ENCODE measurements around the gene FOXP1.

Gene FOXP1

DNA sequence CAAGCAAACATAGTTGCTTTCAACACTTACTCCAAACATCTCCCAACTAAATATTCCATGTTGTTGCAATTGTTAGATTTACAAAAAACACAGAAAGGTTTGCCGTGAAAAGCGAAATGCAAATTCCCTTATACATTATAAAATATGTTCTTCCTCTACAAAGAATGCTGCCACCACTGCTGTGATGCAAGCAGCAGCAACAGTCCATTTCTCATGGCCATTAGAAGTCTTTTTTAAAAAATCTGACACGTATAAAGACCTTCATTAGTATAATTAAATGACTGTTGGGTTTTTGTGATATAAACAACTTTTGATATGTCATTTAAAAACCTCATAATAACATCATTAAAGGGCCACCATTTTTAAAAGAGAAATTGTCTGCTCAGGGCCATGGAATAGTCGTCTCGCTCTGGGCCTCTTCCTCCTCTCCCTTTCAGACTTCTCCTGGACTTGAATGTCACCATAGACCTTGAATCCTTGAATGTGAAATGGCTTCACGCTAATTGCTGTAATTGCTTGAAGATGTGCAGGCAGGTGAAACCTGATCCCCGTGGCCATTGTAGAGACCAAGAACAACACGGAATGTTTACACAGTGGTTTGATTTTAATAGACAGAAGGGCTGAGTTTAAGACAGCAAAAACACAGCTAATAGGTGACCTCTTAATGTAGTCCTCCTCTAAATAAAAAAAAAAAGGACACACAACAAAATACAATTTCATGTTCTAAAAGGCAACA is 450.4 kb downstream of the FOXP1 start:
- peak; percentile 18 for DNase-seq

DNA sequence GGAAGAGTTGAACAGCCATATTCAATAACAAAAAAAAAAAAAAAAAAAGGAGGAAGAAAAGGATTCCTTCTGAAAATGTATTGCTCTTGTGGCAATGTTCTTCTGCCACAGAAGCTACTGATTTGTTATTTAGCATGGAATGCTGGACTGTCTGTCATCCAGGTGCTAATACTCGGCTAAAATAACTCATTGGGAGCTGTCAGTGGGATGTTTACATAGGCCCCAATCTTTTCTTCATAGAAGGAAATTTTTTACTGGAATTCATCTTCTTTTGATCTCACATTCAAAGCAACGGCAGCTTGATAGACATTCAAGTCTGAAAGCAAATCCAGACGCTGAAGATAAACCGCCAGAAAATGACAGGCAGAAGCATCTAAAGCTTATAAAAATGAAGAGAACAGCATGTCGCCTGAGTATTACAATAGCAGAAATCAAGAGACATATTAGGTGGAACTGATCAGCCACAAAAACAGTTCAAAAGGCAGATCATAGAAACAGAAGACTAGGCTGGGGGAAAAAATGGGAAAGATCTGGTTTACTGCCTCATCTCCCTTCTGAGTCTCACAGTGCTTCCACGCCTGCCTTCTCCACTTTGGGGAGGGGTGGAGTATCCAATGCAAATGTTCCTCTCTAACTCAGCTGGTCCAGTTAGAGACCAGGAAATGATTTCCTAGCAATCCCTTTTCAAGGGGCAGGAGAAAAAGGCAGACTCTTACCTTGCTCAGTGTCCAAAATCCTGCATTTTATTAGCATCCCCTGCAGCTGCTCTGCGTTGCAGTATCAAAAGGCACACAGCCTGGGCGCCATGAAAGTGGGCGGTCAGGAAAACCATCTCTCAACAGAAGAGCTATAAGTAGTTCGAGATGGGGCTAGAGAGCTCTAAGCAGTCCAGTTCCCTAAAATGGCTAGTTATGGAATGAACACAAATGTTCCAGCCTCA is 451.9 kb downstream of the FOXP1 start:
- DNase-seq, result no peak

DNA sequence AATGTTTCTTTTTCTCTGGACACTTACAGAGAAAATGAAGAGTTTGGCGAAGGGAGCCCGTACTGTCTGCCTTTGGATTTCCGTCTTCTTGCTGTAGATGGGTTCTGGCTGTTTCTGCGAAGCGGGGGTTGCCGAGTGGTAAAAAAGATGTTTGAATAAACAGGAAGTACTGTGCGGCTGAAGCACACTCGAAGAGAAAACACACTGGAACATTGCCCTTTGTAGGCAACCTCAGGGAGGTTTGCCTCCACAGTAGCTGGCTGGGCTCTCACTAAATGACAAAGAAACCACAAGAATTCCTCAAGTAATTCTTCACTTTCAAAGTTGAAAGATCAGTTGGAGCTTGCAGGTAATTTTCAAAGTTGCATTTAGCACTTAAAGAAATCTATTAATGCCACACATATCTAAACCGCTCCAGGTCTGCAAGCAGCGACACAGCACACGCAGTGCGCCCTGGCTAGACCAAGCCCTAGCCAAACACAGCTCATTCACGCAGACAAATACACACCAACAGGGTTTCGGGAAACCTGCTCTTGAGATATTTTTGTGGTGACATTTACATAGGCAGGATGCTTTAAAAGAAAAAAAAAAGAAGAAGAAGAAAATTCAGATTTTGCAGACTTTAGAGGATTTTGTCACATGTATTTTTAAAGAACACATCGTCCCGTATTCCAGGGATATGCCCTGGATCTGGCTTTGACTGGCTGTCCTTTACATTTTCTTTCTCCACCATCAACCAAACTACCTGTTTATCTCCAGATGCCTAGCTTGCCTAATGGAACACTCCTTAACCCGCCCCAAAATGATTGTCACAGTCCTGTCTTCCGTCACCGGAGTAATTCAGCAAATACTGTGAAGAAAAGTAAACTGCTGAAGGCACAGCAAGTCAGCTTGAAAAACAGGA is 452.8 kb downstream of the FOXP1 start:
- peak; percentile 32 for DNase-seq

DNA sequence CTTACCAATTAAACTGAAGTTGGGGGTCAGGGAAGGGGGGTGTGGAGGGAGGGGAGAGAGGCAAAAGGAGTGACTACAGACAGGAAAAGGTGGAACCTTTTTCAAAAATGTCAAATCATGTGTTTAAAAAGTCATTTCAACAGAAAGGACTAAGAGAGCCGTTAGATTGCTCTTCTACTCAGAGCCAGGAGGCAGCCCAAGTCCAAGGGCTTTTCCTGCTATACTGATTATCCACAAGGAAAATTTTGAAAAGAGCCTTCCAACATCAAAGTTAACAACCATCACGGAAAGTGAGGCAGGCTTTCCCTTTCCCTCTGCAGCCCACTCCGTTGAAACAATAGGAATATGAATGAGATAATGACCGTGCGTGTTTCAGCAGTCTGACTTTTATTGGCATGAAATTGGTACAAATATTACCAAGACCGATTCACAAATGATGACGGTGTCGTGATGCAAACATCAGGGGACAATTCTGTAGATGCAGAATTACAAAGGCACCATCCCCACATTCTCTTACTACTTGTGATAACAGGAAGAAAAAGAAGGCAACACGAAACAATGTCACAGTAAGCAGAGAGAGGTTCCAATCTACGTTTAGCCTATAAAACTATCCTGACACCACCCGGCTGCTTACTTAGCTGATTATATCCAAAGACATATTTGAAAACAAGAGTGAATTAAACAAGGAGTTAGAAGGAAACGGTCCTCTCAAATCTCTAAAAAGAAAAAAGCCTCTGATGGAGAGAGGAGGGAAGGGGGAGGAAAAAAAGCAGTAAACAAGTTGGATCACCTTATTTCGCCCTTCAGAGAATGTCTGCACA is 453.7 kb downstream of the FOXP1 start:
- DNase-seq, result no peak

DNA sequence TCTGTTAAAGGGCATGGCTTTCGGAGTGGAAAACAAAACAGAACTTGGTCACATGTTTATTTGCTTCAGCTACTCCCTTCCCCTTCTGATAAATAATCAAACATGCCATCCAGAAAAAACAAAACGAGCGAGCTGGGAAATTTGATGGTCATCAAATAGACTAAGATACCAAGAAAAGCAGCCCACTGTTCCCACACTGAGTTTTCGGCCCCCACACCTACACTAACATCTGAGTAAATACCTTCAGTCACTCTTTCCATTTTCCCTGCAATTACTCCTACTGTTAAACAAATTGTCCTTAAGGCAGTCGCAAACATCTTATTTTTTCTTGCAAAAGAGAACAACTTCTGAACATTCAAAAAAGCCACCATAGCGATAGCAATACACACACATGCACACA is 454.6 kb downstream of the FOXP1 start:
- no peak for DNase-seq

DNA sequence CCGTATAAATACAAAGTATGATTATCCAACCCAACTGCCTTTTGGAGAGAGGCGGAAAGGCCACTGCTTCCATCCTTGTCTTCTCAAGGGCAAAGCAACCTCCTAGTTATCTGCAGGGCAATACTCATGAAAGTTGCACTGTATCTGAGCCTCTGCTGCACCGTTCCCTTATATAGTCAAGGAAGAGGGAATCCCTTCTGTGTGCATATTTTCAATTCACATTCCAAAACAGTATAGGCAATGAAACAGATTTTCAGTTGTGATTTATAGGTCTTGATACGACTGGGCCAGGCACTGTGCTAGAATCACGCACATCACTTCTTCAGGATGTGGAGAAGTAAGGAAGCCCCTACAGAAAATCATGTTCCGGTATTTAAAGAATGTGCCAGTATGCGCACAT is 455.7 kb downstream of the FOXP1 start:
- DNase-seq, result no peak

DNA sequence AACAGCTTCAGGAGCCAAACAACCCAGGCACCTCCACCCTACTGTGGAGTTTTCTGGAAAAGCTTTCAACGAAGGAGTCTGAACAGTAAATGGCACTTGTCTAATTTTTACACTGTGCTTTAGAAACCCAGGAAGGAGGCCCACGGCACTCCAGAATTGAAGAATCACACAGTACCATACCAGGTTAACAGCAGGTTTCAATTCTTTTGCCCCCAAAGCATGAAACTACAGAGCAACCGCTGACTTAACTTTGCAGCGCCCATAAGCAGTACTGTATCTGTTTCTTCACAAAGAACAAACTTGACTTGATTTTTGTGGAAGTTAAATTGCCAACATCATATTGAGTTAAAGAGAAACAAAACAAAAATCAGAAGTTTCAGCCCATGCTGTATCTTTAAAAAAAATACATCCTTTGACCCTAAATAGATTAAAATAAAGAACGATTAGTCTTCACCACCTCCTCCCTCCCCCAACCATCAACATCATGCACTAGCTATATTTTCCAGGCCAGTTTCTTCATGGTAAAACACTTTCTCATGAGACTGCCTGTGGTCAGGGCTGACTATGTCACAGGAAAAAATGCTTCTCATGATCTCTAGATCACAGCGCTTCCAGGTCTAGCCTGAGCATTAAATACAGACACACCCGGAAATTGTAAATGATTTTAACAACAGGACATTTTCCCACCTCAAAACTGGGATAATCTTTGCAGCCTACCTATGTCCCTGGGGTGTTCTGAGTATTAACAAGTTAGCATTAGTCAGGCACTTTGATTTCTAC is 456.3 kb downstream of the FOXP1 start:
- no peak for DNase-seq

DNA sequence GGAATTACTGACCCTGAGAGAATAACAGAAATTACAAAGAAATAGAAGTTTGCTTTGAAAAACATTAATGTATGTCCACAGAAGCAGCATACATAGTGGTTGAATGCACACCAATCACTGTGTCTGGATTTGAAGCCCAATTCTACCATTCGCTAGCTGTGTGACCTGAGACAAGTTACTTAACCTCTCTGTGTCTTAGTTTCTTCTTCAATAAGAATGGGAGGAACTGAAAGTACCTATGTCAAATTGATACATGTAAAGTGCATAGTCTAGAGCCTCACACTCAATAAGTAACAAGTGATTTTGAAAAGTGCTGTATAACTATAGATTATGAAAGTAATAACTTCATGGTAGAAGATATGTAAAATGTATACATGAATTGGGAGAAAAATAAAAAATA is 457.8 kb downstream of the FOXP1 start:
- no peak for DNase-seq

DNA sequence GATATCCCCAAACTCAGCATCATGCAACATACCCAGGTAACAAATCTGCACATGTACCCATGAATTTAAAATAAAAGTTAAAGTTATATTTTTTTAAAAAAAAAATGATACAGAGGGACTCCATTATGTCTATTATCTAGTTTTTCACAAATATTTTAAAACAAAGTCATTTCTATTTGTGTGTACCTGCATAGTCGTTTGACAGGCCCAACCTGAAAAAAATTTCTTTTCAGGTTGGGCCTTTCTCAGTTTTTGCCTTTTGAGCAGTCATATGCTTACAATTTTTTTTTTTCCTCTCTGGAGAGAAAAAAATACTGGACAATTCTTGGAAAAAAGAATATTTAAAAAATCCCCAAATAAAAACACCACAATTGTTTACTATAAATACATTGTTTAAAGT is 459.5 kb downstream of the FOXP1 start:
- no peak for DNase-seq

DNA sequence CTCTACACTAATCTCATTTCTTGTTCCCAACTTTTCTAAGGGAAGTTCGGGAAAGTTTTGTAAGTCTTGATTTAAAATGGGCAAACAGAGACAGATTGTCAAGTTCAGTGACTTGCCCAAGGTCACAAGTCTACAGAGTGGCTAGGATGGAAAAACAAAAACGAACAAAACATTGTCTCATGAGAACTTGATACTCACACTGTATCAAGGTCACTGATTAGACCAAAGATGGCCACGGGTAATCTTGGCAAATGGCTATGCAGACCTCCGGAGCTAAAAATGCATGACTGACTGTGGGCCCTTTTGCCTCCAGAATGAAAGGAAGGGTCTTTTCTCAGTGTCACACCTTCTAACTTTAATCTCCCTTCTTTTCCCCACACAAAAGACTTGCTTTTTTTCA is 460.9 kb downstream of the FOXP1 start:
- no peak for DNase-seq

DNA sequence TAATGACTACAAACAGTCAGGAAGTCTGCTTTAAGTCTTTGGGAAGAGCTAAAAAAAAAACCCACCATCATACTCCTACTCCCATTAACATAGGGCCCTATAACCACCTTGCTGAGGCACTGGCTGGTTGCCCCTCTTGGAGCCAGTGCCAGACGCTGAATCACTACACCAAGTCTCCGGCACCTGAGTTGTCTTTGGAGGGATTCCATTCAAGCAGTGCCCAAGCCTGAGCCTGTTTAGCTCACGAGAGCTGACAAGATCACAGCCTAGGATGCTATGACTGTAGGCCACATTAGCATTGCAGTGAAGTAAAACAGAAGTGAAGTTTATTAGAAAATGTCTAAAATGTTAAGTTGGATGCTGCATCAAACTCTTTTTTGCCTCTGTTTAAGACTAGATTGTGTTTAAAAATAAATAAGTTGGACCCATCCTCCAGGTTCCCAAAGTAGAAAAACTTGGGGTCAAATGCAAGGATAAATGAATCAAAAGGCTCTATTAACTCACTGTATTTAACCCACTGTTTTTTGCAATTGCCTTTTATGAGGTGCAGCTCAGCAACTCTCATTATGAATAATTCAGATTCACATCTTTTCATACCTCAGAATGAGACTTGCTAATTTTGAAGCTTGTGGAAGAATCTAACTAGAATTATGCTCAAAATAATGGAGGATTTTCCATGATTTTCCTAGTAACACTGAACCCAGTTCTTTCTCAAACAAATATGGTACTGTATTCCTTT is 461.9 kb downstream of the FOXP1 start:
- DNase-seq, result no peak

DNA sequence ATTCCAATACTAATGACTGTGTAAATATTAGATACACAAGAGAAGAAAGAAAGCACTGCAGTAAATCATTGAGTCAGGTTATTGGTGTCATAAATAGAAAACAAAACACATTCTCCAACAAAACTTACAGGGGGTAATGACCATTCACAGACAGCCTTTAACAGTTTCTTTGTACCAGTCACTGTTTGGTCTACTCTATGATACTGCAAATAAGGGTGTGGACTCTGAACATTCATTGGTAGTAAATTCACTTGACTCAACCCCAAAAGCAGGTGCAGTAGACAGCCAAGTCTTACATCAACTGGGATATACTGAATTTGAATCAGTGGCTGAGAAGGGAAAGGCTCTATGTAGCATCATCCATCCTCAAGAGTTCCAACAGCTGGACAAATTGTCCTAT is 463.5 kb downstream of the FOXP1 start:
- no peak for DNase-seq

DNA sequence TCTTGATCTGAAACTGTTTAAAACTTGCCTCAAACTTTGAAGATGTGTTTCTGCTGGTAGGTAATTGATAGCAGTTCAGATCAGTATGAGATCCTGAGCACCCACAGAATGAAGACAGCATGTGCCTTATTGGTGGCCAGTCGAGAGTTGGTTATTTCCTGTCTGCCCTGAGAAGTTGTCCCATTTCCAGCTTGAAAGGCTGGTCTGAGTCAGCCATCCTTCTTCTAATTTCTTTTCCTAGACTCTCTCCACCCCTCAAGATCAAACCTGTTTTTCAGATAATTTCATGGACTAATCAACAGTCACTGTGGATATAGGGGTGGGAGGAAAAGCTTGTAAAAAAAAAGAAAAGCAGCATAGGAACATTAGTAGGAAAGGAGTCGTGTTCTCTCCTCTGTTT is 464.4 kb downstream of the FOXP1 start:
- no peak for DNase-seq

DNA sequence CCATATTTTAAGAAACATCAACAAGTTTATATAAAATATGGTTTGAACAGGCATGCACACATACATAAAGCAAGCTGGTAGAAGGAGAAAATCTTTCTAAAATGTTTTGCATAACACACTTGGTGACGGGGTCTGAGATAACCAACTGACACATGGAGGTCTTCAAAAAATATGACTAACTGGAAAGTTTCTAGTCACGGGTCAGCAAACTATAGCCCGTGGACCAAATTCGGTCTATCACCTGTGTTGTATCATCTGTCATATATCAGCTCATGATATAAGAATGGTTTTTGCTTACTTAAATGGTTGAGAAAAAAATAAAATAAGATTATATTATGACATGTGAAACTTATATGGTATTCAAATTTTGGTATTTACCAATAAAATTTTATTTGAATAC is 465.1 kb downstream of the FOXP1 start:
- no peak for DNase-seq

DNA sequence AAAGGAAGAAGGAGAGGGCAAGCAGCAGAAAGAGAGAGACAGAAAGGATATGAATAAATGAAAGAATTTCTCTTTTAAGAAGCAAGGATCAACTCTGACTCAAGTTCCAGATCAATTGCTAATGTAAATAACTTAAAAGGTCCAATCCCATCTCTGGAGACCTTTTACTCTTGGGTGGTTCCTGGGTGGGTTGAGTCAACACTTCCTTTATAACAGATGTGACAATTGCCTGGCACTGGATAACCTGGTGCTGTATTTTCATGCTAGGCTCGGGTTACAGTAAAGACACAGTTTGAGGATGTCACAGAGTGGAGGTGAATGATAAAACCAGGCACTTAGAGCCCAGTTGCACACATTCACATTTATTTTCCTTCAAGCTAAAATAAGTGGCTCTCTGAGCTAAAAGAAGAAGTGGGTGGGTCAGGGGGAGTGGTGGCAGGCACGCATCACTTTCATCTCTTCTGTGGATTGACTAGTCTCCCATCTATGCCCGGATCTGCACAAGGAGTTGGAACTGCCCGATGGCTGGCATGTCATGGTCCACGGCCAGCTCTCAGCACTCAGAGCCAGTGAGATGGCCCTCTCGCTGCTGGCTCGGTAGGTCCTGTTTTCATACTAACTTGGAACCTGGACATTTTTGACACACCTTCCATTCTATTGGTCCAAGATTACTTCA is 465.8 kb downstream of the FOXP1 start:
- DNase-seq, result no peak

DNA sequence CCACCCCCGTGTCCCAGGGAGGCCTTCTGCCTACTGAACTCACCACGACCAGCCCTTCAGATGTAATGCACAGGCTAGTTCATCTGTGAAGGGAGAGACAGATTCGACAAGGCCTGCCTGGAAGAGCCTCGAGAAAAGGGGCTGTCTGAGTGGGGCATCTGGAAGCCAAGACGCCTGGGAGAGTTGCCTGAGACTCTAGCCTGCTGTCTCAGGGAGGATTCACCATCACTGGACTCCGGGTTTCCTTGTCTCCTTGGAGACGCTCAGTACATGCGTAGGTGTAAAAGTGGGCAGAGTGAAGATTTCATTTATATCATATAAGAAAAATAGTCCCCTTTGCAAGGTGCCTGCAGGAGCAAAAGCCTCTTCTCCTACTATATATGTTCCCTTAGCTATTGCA is 468.9 kb downstream of the FOXP1 start:
- no peak for DNase-seq

DNA sequence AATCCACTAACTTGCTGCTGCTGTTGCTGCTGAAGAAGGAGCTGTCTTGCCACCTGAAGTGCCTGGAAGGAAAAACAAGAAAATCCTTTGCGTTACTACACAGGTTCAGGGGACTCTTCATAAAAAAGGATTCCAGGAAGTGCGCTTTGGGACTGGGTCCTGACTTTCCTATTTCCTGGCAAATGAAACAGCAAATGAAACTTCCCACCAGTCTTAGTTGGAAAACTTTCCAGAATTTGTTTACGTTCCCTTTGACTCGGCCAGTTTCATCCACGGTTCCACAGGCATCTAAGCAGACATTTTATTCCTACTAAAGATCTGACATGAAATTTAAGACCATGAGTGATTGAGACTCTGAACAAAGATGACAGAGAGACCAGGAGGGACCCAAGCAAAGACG is 471.0 kb downstream of the FOXP1 start:
- no peak for DNase-seq

DNA sequence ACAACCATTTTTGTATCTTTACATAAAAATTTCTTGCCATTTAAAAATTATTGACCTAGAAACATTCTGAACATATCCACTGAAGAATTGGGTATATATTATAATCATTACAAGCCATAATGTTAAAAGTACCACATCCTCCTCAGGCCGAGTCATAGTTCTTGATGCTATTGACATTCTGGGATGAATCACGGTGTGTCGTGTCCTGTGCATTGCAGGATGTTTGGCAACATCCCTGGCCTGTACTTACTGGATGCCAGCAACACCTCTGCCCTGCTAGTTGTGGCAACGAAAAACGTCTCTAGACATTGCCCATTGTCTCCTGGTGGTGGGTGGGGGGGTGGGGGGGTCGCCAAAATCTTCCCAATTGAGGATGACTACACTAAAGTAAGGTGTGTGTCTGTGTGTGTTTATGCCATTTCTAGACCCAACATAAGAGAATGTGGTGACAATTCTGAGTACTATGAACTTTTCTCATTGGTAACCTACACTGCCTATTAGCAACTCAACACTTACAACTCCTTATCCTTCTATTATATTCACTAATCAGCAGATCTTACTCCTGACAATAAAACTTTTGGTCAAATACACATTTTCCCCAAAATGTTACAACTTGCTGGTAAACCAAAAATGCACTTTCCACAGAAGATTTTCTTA is 471.6 kb downstream of the FOXP1 start:
- DNase-seq, result no peak

DNA sequence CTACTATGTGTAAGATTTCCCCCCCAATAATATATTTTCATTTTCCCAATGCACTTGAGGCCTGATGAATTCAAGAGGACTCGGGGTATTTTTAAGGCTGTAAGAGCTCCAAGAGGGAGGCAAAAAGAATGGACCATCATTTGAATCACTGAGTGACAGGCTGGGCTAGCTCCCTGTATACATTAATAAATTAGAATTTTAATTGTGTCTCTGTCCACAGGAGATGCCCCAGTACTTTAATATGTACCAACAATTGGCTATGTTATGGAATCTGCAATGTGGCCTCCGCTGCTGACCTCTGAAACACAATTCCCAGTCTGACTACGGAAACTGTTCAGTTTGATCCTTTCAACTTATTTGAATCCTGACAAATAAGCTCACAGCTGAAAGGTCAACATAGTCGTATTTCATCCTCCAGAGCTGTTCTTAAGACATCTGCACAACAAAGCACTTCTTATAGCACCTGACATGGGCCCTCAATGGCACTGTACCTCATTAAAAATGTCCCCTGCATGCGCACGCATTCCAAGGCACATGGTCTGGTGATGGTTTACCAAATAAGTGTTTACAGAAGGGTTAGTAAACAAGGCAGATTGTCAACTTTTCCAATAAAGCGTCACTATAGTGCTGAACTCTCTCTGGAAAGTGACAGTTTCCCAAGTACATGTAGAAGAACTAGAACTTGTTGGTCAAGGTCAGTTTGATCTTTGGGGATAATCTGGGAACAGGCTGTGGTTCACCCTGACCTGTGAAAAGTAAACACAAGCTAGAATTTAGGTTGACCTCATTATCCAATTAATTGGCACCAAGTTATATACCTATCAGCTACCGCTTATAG is 472.9 kb downstream of the FOXP1 start:
- DNase-seq, result no peak
